Kidney glomerular epithelial cell (primary cell): Measurements from ENCODE around the gene PLXNB1.
"Not testable (repeated sequence)": the region's sequence is repeated elsewhere in the genome, so short reads cannot be mapped to it uniquely, and the experiment has no call there.

Experiments
- DNase-seq: peaks from one replicate; lab custom pipeline; 2025; lab: John Stamatoyannopoulos, UW

Gene PLXNB1

DNA sequence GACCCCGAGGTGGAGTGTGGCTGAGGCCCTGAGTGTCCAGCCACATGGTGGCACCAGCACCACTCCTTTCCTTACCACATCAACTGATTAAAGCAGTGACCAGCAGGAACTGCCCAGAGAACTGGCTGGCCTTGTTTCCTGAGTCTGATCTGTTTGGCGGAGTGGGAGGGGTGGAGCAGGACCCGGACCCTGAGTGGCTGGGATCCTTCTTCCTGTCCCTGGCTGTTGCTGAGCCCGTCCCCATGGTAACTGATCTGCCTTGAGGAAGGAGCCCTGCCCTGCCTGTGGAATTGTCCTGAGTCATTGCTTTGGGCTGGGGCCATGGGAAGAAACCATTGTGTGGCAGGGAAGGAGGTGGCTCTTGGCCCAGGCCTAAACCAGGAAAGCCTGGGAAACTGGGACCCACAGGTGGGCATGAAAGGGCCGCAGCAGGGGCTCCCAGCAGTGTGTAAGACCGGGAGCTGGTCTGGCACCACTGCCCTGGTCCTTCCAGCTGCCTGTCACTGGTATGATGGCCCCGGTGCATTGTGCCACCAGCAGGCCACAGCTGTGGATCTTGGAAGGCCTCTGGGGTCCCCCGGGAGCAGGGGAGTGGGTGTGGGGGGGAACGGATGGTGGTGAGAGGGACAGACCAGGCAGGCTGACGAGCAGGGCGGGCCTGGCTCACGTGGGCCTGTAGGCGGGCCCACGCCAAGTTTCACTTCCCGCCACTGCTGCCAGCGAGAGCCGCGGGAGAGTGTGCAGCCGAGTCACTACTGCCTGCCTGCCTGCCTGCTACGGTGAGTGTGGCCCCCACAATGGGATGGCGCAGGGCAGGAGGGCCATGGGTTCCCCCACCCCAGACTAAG lies 35.9 kb upstream of the PLXNB1 start:
- peak; percentile 98 for DNase-seq

- no peak for DNase-seq
Measured at GRCh38 chr3:48465237-48465530, 35.3 kb upstream of the PLXNB1 start.

GRCh38 chr3:48464713-48465221 lies 34.9 kb upstream of the PLXNB1 start:
- no peak for DNase-seq

GRCh38 chr3:48463703-48464102 lies 33.8 kb upstream of the PLXNB1 start:
- DNase-seq, result no peak

GRCh38 chr3:48461767-48462166 lies 31.9 kb upstream of the PLXNB1 start:
- not testable (repeated sequence) for DNase-seq

DNA sequence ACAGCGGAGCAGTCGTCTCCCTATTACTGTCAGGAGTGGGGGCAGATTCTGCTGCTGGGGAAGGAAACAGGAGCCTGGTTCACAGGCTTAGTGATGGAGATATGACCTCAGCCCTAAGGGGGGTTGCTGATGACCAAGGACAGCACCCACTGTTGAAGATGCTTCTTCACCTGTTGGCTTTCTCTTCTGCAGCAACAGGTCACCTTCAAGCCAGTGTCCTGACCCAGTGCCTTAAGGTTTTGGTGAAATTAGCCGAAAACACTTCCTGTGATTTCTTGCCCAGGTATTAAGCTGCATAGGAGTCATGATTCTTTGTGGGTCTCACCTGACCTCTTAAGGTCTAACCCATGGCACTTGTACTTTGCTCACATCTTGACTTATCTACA lies 30.6 kb upstream of the PLXNB1 start:
- DNase-seq, result no peak

GRCh38 chr3:48459773-48460516 lies 30.1 kb upstream of the PLXNB1 start:
- DNase-seq, result no peak

DNA sequence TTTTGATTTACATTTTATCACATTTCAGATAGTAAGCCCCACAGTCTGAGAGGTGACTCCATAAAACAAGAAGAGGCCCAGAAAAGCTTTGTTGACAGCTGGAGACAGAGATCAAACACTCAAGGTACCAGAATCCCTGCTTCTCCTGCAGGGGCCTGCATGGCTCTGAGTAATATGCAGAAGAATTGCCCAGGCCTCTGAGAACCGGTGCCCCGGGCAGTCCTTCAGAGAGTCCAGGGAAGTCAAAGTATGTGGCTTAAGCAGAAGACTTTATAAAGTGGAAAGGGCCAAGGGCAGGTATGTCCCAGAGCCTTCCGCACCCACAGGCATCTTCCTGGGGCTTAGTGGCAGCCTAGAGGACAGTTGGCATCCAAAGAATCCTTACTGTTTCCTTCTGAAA lies 29.4 kb upstream of the PLXNB1 start:
- DNase-seq, result no peak

DNA sequence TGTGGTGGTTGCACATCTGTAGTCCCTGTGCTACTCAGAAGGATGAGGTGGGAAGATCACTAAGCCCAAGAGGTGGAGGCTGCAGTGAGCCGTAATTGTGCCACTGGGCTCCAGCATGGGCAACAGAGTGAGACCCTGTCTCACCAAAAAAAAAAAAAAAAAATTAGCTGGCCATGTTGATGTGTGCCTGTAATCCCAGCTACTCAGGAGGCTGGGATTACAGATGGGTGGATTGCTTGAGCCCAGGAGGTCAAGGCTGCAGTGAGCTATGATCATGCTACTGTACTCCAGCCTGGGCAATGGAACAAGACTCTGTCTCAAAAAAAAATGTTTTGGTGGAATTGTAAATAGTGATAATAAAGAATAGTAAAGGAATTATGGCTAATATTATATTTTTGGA lies 26.6 kb upstream of the PLXNB1 start:
- no peak for DNase-seq

GRCh38 chr3:48451270-48451669 lies 21.4 kb upstream of the PLXNB1 start:
- no peak for DNase-seq

- peak; percentile 69 for DNase-seq
Measured at GRCh38 chr3:48446425-48447193, 16.7 kb upstream of the PLXNB1 start, which contains the start of gene ATRIP. Gene ATRIP (plus strand): TSS chr3:48446737. CDS start chr3:48446846, 109 bp downstream.

- DNase-seq, result no peak
Measured at GRCh38 chr3:48446043-48446424, 16.1 kb upstream of the PLXNB1 start.

DNA sequence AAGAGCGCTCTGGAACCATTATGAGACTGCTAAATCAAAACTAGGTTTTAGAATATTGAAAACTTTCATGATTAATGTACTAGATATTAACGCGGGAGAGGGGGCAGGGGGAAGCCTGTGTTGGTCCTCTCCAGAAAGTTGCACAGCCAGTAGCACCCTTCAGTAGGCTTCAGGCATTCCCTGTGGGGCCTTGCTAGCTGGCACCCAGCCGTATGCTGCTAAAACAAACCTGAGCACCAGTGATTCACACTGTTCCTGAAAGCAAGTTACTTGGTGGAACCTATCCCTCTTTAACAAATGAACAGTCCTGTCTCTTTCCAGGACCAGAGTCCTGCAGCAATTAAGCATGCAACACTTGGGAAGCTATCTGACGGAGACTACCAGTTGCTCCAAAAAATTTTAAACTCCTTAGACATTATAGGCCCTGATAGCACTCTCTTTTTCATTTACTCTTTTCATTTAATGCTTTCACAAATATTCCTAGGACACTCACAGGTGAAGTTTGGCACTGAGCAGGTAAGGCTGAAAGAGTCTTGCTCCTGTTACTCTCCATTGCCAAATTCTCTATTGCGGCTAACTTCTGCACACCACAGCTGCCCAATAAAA lies 15.5 kb upstream of the PLXNB1 start:
- DNase-seq, result no peak

- no peak for DNase-seq
Measured at GRCh38 chr3:48441940-48442339, 12.1 kb upstream of the PLXNB1 start.

- no peak for DNase-seq
Measured at GRCh38 chr3:48440590-48440958, 10.7 kb upstream of the PLXNB1 start.

GRCh38 chr3:48439820-48440589 lies 10.1 kb upstream of the PLXNB1 start, which contains the start of the genes CCDC51 and TMA7:
Gene CCDC51 (minus strand): TSS chr3:48440119. CDS start chr3:48435128, 4,991 bp downstream.
Gene TMA7 (plus strand): TSS chr3:48440257. CDS start chr3:48440297, 40 bp downstream.
- peak; percentile 94 for DNase-seq

DNA sequence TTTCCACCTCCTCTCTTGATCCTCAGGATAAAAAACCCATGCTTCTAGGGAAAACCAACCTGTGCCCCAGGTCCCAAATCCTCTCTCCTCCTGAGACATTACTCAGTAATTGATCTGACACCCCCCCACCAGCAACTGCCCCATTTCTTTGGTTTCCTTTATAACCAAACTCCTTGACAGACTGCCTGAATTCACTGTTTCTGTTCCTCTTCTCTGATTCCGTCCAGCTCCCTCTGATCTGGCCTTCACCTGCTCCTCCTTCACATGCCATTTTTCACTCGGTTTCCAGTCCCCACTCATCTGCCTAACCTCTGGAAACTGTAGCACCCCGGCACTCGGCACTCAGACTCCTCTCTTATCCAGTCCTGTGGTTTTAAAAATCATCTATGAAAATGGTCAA lies 7.9 kb upstream of the PLXNB1 start:
- no peak for DNase-seq

DNA sequence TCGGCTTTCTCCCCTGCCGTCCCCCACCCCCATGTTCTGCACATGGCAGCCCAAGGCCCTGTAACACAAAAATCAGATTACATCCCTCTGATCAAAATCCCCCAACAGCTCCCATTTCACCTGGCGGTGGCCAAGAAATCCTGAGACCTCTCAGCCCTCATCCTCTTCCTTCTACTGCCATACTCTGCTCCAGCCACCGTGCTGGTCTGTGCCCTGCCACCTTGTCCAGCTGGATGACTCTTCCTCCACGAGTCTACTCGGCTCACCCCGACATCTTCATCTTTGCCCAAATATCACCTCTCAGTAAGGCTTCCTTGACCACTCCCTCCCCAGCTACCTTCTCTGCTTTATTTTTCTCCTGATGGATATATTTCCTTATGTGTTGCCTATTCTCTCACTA lies 7.0 kb upstream of the PLXNB1 start:
- no peak for DNase-seq

- no peak for DNase-seq
Measured at GRCh38 chr3:48436477-48436787, 6.5 kb upstream of the PLXNB1 start.

DNA sequence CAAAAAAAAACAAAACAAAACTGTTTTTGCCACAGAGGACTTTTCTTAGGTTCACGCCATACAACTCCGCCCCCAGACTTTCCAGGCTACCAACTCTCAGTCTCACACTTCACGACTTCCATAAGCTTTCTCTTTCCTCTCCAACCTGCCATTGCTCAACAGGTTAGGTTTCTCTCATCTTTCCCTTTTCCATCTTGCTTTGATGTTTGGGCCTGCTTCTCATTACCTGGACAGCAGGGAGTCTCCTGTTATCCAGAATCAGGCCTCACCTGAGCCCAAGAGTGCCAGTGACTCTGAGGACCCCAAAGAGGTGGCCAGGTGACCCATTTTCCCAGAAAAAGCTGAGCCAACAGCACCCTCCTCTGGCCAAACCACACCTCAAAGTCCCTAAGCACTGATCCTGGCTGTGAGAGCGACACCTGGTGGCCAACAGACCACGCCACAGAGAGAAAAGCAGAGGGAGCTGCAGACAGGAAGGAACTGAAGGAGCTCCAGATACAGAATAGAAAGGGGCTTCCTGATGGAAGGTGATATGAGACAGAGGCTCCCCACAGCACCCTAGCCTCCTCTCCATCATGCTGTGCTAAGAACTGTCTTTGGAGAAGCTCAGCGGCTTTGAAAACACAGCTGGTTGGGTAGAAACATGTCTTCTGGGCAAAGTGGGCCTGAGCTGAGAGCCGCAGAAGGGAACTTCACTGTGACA lies 6.0 kb upstream of the PLXNB1 start:
- peak; percentile 88 for DNase-seq

GRCh38 chr3:48435223-48435595 lies 5.3 kb upstream of the PLXNB1 start:
- no peak for DNase-seq
